ENCODE measurements around the gene TNFRSF18. TPM values are rescaled to one million over a fixed set of nuclear protein-coding genes. Genes with fewer than 3 reads are reported as not detected.

The TNFRSF18 gene
- polyA plus RNA-seq, 4 donors, result 0.29 to 1.1 (median 0.67) TPM; not detected in 1

- no peak for DNase-seq (ENCODE audit: low read depth in 4 of 4, low spot score in 3 of 4)
Observed at GRCh38 chr1:1167841-1168450, 38.4 kb downstream of the TNFRSF18 start.

GRCh38 chr1:1167398-1167821 lies 39.0 kb downstream of the TNFRSF18 start:
- no peak for DNase-seq (ENCODE audit: low read depth in 4 of 4, low spot score in 3 of 4)

- DNase-seq (ENCODE audit: low read depth in 4 of 4, low spot score in 3 of 4), result no peak
Observed at GRCh38 chr1:1166642-1167397, 39.6 kb downstream of the TNFRSF18 start.

GRCh38 chr1:1165900-1166421 lies 40.4 kb downstream of the TNFRSF18 start:
- DNase-seq (ENCODE audit: low read depth in 4 of 4, low spot score in 3 of 4), result no peak

- DNase-seq (ENCODE audit: low read depth in 4 of 4, low spot score in 3 of 4), result no peak
Observed at GRCh38 chr1:1165485-1165884, 40.9 kb downstream of the TNFRSF18 start.

- DNase-seq (ENCODE audit: low read depth in 4 of 4, low spot score in 3 of 4), result no peak
Observed at GRCh38 chr1:1164701-1165451, 41.5 kb downstream of the TNFRSF18 start.

- DNase-seq (ENCODE audit: low read depth in 4 of 4, low spot score in 3 of 4), result no peak
Observed at GRCh38 chr1:1164361-1164700, 42.1 kb downstream of the TNFRSF18 start.

GRCh38 chr1:1163538-1164070 lies 42.8 kb downstream of the TNFRSF18 start:
- DNase-seq (ENCODE audit: low read depth in 4 of 4, low spot score in 3 of 4), result no peak

GRCh38 chr1:1162597-1163537 lies 43.5 kb downstream of the TNFRSF18 start:
- no peak for DNase-seq (ENCODE audit: low read depth in 4 of 4, low spot score in 3 of 4)

- DNase-seq (ENCODE audit: low read depth in 4 of 4, low spot score in 3 of 4), result no peak
Observed at GRCh38 chr1:1161683-1162079, 44.7 kb downstream of the TNFRSF18 start.

- no peak for DNase-seq (ENCODE audit: low read depth in 4 of 4, low spot score in 3 of 4)
Observed at GRCh38 chr1:1161078-1161682, 45.2 kb downstream of the TNFRSF18 start.

GRCh38 chr1:1160281-1160930 lies 46.0 kb downstream of the TNFRSF18 start:
- no peak for DNase-seq (ENCODE audit: low read depth in 4 of 4, low spot score in 3 of 4)

GRCh38 chr1:1157914-1158710 lies 48.3 kb downstream of the TNFRSF18 start:
- no peak for DNase-seq (ENCODE audit: low read depth in 4 of 4, low spot score in 3 of 4)

- no peak for DNase-seq (ENCODE audit: low read depth in 4 of 4, low spot score in 3 of 4)
Observed at GRCh38 chr1:1157426-1157913, 48.9 kb downstream of the TNFRSF18 start.

GRCh38 chr1:1157033-1157365 lies 49.4 kb downstream of the TNFRSF18 start:
- no peak for DNase-seq (ENCODE audit: low read depth in 4 of 4, low spot score in 3 of 4)

GRCh38 chr1:1156140-1157032 lies 50.0 kb downstream of the TNFRSF18 start:
- DNase-seq (ENCODE audit: low read depth in 4 of 4, low spot score in 3 of 4), result no peak

GRCh38 chr1:1155258-1155657 lies 51.1 kb downstream of the TNFRSF18 start:
- DNase-seq (ENCODE audit: low read depth in 4 of 4, low spot score in 3 of 4), result no peak
